Kidney capillary endothelial cell (primary cell): ENCODE results near the gene ACAP3.
"Not testable (repeated sequence)": the region's sequence is repeated elsewhere in the genome, so short reads cannot be mapped to it uniquely, and the experiment has no call there.

Source experiments
- DNase-seq: peaks from one replicate; pipeline ENCODE4 v3.0.0-alpha.2; 2018; ENCODE audit warnings: low spot score

ACAP3 gene

DNA sequence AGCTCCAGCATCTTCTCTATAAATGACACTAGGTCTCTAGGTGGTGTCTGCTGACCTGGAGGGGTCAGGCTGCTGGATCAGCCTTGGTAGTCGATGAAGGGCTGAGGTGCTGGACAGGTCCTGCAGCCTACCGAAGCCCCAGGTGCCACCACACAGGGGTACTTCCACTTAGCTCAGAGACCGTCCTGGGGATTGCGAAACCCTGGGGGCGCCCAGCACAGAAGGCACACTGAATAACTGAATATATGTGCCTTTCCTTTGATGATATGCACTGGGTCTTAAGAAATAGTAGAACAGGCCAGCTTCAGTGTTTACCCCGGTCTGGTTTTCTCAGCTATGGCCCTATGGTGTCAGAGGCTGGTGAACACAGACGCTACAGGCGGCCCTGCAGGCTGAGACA, 45.0 kb downstream of the ACAP3 start:
- DNase-seq: no peak

DNA sequence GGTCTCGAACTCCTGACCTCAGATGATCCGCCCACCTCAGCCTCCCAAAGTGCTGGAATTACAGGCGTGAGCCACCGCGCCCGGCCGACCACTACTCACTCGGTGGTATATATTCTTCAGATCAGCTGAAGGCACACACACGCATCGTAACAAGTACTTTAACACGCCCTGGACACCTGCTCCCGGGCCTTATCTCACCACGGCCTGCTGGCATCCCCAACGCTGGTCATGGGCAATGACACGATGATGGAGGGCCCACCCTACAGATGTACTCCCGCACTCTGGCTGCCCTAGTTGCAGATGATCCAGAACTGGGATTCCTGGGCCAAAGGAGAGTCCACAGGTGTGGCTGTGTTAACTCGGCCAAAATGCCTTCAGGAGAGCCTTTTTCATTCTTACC, 45.7 kb downstream of the ACAP3 start:
- DNase-seq: no peak

DNA sequence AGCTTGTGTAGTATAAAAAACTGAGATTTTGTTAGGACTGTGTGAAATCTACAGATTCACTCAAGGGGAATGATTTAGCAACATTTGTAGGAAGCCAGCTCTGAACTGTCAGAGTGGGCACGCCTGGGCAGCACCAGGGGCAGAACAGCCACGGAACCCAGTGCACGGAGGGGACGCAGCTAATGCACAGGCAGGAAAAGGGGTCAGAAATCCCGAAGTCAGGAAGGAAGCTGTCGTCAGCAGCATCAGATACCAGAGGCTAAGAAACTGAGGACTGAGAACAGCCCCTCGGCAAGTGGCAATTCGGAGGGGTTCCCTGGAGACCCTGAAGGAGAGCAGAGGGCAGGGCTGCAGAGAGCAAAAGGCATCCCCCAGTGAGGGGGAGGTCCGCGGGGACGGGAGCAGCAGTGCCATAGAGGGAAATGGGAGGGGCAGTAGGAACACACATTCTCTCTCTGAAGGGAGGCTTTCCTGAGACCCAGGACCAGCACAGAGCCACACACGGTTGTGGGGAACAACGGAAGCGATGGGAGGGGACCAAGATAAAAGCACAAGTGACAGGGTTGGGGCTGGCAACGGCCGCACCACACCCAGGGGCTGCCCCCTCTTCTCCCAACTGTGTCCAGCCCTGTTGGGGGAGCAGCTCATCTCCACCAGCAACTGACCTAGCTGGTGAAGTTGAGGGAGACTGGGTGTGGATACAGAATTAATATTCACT, 46.7 kb downstream of the ACAP3 start:
- peak; percentile 48 for DNase-seq

DNA sequence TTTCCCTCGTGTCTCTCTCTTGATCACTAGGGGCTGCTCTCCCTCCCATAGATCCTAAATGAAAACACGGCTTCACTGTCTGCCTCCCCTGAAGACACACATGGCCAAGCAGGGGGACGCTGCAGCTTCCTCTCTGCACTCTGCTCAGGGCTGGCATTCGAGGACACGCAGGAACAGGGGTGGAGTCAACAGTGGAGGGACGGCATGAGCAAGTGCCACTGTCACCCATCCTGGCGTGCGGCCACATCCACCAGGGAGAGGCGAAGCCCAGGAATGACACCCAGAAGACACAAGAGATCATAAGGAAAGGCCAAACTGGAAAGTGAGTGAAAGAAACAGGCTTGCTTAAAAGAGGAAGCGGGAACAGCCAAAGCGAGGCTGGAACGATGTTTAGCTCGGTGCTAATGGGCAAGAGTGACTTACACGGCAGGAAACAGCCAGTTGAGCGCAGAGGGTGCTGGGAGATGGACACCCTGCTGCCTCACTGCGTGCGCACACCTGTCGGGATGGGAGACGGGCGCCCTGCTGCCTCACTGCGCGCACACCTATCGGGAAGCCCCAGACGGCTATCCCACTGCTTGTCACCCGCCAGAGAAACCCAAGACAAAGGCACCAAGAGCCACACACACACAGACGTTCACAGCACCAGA, 47.7 kb downstream of the ACAP3 start:
- no peak for DNase-seq

DNA sequence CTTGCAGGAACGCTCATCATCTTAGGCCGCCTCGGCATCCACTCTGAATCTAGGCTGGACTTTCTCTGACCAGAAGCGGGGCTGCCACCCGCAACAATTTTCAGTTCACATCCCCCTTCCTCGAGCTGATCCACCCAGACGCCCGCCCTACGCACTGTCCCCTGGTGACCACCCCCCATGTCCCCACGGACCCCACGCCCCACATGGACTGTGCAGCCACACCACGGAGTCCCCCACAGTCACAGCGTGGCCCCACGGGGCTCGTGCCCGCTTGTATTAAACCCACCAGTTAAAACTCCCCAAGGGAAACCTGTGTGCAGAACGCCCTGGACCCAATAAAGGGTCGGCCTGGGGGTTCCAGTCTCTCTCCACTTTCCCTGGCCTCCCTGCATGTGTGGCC, 48.2 kb downstream of the ACAP3 start:
- no peak for DNase-seq

DNA sequence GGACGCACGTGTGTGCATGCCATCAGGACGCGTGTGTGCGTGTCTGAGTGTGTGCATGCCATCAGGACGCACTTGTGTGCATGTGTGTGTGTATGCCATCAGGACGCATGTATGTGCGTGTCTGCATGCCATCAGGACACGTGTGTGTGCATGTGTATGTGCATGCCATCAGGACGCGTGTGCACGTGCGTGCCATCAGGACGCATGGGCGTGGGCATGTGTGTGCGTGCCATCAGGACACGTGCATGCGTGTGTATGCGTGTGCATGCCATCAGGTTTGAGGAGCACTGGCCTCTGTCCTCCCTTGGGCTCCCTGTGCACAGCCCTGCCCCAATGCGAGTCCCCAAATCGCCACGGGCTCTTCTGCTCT, 48.6 kb downstream of the ACAP3 start:
- DNase-seq: no peak

DNA sequence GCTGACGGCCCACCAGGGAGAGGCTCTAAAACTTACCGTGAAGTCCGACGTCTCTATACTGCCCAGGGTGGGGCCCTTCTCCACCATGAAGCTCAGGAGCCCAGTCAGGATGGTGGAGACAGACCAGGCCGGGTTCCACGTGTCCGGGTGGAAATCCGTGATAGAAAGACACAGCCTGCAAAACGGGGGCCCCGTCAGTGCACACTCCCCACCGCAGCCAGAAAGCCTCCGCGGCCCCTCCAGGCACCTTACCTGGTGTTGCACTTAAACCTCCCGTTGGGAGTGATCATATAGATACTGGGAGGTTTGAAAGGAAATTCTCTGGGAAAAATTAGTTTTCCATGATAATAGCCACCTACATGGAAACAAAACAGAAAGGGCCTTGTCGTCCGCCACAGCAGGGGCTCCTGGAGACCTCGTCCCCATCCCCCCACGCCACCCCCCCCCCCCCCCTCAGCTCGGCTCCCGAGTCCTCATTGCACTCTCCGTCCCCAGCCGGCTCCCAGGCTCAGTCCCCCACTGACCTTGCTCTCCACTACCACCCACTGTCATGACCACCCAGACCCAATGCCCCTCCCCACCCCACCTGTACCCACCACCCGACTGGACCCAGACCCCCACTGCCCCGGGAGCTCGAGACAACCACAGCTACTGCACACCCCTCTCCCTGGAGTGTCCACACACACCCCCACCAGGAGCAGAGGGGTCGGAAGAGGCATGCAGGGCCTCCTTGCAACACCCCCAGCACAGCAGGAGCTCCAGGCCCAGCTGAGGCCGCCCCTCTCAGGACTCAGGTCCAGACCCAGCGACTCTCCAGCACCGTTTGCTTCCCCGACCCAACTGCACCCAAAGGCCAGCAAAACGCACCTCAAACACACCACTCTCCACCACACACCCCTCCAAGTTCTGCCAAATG, 50.5 kb downstream of the ACAP3 start:
- no peak for DNase-seq

DNA sequence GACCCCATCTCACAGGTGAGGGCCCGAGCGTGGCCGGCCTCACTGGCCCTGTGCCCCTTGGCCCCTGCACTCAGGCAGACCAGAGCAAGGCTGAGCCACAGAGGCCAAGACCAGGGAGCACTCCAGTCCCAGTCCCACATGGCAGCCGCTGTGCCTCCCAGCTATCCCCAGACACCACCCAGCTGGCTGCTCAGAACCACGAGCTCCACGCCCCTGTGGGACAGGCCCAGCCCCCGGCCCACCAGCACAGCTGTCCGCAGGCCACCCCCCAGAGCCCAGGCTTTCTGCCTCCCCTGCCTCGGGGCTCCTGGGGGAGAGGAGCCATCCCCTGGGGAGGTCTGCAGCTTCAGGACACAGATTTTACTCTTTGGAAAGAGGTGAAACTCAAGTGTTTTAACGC, 52.1 kb downstream of the ACAP3 start:
- DNase-seq: no peak

DNA sequence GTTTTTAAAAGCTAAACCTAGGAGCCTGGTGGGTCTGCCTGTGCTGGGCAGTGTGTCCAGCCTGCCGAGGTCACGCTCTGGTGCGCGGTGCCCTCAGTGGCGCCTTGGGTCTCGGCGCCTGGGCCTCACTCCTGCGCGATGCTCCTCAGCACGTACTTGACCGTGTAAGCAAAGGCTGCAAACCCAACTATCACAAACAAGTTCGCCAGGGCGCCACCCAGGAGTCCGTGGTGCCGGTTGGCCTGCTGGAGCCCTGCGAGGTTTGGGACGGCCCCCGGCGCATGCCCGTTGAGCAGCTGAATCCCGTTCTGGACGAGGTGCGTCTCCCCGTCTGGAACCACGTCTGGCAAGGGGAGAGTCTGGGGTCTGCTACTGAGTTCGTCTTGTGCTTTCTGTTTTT, 52.7 kb downstream of the ACAP3 start:
- DNase-seq: no peak

DNA sequence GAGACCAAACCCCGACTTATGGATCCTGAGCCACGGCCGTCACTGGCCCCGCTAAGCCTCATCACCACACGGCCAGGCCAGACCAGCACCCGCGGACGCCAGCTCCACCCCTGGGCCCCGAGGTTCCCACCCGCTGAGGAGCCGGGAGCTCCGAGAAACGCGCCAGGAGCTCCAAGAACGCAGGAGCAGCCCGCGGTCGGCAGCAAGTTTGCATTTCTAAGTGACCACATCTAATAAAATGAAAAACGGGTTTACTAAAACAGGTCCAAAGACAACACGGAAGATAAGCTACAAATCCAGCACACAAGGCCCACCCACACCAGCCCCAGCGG, 53.1 kb downstream of the ACAP3 start:
- DNase-seq: no peak

DNA sequence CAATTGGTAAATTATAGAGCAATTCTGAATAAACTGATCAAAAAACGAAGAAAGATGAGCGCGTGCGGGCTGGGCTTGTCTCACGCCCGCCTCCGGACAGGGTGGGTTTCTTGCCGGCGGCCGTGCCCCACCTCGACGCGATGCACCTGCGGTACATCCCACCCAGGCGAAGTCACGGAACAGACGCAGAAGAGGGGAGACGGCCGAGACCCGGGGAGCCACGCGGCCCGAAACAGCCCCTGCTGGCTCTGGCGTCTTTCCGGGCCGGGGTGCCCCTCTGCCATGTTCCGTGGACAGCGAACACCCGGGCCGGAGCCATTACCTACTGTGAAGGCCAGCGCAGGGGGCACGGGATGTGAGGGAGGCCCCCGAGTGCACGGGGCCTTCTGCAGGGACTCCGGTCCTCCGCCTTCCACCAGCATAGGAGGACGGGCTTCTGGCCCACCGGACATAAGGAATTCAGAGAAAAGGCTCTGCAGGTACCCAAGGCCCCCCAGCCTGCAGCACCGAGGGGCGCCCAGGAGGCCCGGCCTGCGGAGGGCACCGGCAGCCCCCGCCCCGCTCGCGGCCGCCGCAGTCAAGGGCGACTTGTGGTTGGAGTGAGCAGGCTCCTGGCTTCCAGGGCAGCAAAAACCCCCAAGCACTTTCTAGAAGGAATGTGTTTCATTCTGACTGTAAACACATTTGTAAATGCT, 53.6 kb downstream of the ACAP3 start:
- no peak for DNase-seq

DNA sequence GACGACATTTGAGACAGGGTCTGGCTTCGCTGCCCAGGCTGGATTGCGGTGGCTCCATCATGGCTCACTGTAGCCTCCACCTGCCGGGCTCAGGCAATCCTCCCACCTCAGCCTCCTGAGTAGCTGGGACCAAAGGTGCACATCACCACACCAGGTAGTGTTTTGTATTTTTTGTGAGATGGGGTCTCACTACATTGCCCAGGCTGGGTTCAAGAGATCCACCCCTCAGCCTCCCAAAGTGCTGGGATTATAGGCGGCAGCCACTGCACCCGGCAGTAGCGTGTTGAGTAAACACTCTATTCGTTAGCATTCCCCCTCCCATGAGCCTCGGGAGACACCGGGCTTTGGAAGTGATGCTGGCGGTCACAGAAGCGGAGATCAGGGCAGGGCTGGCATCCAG, 54.4 kb downstream of the ACAP3 start:
- DNase-seq: no peak

DNA sequence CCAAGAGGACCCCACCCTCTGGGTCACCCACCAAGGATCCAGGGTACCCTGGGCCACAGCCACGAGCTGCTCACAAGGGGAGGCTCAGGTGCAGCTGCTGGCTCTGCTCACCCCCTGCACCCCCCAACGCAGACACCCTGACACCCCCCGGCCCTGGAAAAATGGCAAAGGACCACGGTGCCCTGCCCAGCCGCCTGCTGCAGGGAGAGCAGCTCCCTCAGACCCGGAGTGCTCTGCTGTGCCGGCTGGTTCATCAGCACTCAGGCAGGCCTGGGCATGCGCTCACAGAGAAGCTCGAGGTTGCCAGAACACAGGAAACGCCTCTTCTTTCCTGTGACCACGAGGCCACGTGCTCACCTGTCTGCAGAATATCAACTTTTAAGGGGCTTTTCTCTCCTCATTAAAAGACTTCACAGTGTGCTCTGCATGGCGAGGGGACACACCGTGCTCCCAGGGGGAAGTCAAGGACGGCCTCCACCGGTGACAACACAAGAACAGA, 56.9 kb downstream of the ACAP3 start:
- no peak for DNase-seq

DNA sequence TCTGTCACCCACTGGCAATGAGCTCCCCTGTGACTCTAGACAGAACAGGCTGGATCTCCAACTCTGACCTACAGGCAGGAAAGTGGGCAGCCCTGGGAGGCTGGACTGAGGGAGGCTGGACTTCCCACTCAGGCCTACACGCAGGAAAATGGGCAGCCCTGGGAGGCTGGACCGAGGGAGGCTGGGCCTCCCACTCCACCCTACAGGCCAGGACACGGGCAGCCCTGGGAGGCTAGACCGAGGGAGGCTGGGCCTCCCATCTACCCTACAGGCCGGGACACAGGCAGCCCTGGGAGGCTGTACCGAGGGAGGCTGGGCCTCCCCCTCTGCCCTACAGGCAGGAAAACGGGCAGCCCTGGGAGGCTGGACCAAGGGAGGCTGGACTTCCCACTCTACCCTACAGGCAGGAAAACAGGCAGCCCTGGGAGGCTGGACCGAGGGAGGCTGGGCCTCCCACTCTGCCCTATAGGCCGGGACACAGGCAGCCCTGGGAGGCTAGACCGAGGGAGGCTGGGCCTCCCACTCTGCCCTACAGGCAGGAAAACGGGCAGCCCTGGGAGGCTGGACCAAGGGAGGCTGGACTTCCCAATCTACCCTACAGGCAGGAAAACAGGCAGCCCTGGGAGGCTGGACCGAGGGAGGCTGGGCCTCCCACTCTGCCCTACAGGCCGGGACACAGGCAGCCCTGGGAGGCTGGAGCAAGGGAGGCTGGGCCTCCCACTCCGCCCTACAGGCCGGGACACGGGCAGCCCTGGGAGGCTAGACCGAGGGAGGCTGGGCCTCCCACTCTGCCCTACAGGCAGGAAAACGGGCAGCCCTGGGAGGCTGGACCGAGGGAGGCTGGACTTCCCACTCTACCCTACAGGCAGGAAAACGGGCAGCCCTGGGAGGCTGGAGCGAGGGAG, 59.5 kb downstream of the ACAP3 start:
- not testable (repeated sequence) for DNase-seq

DNA sequence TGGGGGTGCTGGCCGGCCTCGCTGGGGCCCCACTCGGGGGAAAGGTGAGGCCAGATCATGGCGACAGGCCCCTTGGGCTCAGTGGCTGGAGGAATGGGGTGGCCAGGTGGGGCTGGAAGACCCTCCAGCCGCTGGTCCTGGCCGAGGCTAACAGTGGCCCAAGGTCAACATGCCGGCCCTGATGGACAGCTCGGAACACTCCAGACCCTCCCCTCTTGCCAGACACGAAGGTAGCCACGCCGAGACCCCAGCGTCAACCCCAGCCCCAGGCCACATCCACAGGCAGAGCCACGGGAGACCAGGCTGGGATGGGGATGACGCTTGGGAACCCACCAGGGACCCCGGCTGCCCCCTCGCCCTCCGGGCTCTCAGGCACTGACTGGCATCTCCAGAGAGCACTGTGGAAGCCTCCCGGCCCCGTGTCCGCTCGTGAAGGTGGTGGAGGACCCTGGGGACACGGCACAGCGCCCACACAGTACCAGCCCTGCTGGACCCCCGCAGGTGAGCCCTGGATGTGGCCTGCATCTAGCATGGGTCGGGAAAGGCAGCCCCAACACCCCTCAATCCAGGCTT, 60.3 kb downstream of the ACAP3 start:
- no peak for DNase-seq

DNA sequence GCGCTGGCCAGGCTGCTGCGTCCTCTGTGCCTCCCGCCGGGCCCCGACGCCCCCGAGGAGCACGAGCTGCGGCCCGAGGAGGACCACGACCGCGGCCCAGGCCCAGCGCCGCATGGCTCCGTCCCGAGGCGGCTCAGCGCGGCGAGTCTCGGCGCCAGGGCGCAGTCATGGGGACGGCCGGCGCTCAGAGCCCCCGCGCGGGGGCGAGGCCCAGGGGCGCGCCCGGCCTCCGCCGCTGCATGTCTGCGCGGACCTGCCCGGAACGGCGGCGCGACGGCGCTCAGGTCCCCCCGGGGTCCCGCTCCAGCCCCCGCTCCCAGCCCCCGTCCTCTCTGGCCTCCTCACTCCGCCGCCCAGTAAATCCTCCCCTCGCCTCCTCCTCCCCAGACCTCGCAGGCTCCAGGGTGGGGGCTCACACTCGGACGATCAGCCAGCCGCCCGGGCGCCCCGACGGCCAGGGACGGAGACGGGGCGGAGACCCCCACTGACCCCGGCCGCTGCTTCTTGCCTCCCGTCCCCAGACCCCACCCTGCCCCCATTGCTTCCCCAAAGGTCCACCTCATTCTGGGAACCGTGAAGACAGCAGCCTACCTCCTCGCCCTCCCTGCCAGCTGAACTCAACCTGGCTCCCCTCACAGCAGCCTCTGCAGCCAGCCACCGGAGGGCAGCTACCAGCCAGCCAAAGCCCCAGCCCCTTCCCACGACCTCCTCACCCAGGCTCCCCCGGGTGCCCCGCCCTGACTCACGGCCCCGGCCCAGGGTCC, 61.0 kb downstream of the ACAP3 start, which contains the start of gene C1QTNF12:
TSS of gene C1QTNF12 (minus strand) at position 146 of the 764 bp plus-strand sequence. CDS start at position 114, 32 bp downstream.
- no peak for DNase-seq

DNA sequence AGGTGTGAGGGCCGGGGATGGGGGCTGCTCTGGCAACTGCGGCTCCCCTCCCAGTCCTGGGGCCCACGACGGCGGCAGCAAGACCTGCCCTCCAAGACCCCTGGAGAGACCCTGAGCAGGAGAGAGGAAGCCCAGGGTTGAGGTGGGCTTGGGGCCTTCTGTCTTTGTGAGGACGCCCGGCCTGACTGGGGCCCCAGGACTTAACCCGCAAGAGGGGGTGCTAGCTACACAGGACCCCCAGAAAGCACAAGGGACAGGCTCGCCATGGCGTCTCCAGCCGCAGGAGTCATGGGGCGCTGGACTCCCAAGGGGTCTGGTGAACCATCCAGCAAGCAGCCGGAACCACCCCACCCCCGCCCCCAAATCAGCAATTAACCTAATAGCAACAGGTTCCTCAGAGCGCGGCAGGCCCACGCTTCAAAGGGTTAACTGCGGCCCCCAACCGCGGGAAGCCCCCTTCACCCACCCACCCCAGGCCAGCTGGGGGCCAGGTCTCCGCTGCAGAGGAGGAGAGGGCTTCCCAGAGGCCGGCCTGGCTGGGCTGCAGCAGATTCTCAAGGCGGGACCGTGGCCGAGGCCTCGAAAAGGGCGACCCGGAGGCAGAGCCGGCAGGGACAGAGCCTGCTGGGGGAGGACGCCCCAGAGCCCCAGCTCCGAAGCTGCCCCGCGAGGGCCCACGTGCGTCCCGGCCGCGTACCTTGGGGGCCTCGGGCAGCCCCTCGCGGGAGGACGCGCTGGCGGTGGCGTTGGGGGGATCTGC, 61.7 kb downstream of the ACAP3 start:
- no peak for DNase-seq

DNA sequence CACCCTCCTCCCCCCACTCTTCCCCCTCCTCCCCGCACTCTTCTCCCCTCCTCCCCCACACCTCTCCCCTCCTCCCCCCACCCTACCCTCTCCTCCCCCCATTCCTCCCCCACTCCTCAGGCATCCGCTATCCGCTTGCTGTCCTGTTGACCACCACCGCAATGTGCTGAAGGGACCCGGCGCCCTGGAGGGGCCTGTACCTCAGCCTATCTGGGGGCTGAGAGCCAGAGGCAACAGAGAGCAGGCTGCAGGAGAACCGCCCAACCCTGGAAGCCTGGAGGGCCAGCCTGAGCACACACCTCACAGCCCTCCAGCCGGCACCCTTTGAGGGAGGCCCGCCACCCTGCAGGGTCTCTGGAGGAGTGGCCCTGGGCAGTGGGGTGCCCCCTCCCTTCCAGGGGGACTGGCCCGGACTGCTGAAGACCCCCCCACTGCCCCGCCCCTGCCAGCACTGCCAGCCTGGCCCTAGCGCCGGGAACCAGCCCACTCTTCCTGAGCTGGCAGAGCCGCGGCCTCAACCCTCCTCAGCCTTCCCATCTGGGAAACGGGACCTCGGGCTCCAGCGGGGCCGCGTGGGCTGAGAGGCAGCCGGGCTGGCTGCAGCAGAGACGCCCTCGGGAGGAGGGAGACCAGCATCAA, 62.4 kb downstream of the ACAP3 start:
- DNase-seq: no peak
